Lower leg skin (tissue), 4 donors: ENCODE results near the gene MED12. TPM values are rescaled to one million over a fixed set of nuclear protein-coding genes. Genes with fewer than 3 reads are reported as not detected.

Experiments used
- DNase-seq, 2 donors: peaks; one replicate each; pipeline ENCODE4 v3.0.0-alpha.2; 2019; ENCODE audit warnings: low spot score in 2 of 2
- H3K4me3 ChIP-seq: fragments of 200-600 bp; sonication (generic); 2 replicates; pipeline ENCODE4 v1.5.1; 2017; ENCODE audit warnings: mild to moderate bottlenecking, low read depth; ENCODE audit not compliant: poor library complexity, severe bottlenecking
- POLR2A ChIP-seq, 2 donors: fragments of 450-650 bp; IDR thresholded peaks; one replicate each; pipeline ENCODE4 v1.6.1; 2016 to 2017; ENCODE audit warnings: antibody characterized with exemption in 2 of 2, mild to moderate bottlenecking in 1 of 2, moderate library complexity in 1 of 2
- WGBS, 2 donors: methylation state at CpG; one replicate each; pipeline ENCODE4 v1.1.5; 2018; 5-methylcytosine and 5-hydroxymethylcytosine counted together
- intact Hi-C: fragments of 100-400 bp; cut with DNase I; formaldehyde crosslinking; loops from one replicate; pipeline ENCODE4 v1.15.0; 2023; ENCODE audit warnings: low total_unique reads
- total RNA-seq, 4 donors: library from RNA; depleted of rRNA; stranded (reverse); fragments of >200 nt; gene quantifications; one replicate each; pipeline ENCODE4 v1.1.0, GENCODE V29; 2016
- TF ChIP-seq, protein P1 (sequence below), 3 donors: fragments of 450-650 bp; IDR thresholded peaks; one replicate each; pipeline ENCODE4 v1.5.1; 2016; ENCODE audit warnings: antibody characterized with exemption in 3 of 3, mild to moderate bottlenecking in 3 of 3, moderate library complexity in 2 of 3

Gene MED12
- total RNA-seq, 4 donors from 2014 or later: 27.3 to 42.9 (median 31.7) TPM

DNA sequence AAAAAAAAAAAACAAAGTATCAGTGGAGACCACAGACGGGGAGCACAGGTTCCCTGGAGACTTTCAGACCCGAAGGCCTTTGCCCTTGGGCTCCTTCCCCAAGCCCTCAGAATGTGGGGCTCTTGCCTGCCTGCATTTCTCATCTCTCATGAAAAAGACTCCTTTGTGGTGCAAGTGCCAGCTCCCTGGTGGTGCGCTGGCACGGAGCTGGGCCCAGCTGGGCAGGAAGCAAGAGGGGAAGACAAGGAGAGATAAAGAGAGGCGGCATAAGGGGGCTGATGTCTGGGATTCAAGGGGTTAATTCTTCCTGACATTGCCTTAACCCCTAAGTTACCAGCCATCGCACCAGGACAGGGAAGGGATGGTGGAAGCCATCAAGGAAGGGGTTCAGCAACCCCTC, 48.1 kb downstream of the MED12 start:
- whole genome bisulfite sequencing, 2 donors: 77 to 90% methylated on average over 6 of the region's 6 CpGs
- intact Hi-C loops: no loop called here
- DNase-seq: no peak
- H3K4me3 ChIP-seq: no peak overlapping the region
- TF ChIP-seq, protein P1, sequence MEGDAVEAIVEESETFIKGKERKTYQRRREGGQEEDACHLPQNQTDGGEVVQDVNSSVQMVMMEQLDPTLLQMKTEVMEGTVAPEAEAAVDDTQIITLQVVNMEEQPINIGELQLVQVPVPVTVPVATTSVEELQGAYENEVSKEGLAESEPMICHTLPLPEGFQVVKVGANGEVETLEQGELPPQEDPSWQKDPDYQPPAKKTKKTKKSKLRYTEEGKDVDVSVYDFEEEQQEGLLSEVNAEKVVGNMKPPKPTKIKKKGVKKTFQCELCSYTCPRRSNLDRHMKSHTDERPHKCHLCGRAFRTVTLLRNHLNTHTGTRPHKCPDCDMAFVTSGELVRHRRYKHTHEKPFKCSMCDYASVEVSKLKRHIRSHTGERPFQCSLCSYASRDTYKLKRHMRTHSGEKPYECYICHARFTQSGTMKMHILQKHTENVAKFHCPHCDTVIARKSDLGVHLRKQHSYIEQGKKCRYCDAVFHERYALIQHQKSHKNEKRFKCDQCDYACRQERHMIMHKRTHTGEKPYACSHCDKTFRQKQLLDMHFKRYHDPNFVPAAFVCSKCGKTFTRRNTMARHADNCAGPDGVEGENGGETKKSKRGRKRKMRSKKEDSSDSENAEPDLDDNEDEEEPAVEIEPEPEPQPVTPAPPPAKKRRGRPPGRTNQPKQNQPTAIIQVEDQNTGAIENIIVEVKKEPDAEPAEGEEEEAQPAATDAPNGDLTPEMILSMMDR (IDR thresholded peaks at IDR 0.05): no peak
- TF ChIP-seq POLR2A (IDR thresholded peaks at IDR 0.05): no peak

- TF ChIP-seq, protein P1 (IDR thresholded peaks at IDR 0.05): no peak
- no peak for TF ChIP-seq POLR2A (IDR thresholded peaks at IDR 0.05)
- DNase-seq: no peak
- H3K4me3 ChIP-seq: no peak overlapping the region
- intact Hi-C loops: no loop called here
- WGBS, 2 donors: 85 to 96% methylated on average over 11 to 17 of the region's 17 CpGs
These were observed 48.8 kb downstream of the MED12 start for GRCh38 chrX:71167031-71167781.

DNA sequence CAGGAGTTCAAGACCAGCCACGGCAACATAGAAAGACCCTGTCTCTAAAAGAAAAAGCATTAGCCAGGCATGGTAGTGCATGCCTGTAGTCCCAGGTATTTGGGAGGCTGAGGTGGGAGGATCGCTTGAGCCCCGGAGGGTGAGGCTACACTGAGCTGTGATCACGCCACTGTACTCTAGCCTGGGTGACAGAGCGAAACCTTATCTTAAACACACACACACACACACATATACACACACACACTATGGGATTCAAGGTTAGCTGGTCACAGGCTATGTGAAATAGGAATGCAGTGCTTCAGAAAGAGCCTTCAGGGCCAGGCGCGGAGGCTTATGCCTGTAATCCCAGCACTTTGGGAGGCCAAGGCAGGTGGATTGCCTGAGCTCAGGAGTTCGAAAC, 49.7 kb downstream of the MED12 start:
- no peak overlapping the region for H3K4me3 ChIP-seq
- intact Hi-C loops: no loop called here
- DNase-seq: no peak
- 93 to 98% methylated on average over 7 to 8 of the region's 8 CpGs for whole genome bisulfite sequencing, 2 donors
- no peak for TF ChIP-seq POLR2A (IDR thresholded peaks at IDR 0.05)
- TF ChIP-seq, protein P1 (IDR thresholded peaks at IDR 0.05): no peak

DNA sequence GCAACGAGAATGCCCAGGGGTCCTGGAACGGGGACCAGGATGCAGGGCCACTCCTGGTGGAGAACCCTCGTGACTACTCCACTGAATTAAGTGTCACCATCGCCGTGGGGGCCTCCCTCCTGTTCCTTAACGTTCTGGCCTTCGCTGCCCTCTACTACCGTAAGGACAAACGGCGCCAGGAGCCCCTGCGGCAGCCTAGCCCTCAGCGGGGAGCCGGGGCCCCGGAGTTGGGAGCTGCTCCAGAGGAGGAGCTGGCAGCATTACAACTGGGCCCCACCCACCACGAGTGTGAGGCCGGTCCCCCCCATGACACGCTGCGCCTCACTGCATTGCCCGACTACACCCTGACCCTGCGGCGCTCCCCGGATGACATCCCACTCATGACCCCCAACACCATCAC, 51.2 kb downstream of the MED12 start:
- TF ChIP-seq, protein P1 (IDR thresholded peaks at IDR 0.05): no peak
- no peak for TF ChIP-seq POLR2A (IDR thresholded peaks at IDR 0.05)
- intact Hi-C loops: no loop called here
- 86 to 90% methylated on average over 16 to 22 of the region's 22 CpGs for WGBS, 2 donors
- DNase-seq: no peak
- no peak overlapping the region for H3K4me3 ChIP-seq

DNA sequence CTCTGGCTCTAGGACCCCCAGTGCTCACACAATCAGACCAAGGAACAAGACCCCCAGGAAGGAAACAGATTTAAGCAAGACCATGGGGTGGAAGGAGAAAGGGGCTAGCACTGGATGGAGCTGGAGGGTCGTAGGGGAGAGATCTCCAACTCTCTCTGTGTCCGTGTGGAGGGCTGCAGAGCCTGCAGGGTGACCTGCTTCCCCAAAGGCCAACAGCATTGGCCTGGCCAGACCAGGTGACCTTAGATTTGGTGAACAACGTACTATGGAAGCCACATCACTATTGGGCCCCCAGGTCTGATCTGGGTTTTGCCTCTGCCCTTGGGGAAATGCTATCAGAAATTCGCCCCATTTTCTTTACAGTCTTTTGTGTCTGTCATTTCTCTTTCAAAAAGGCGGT, 52.3 kb downstream of the MED12 start:
- no peak for TF ChIP-seq POLR2A (IDR thresholded peaks at IDR 0.05)
- TF ChIP-seq, protein P1 (IDR thresholded peaks at IDR 0.05): no peak
- WGBS, 2 donors: 71 to 91% methylated on average over 5 of the region's 5 CpGs
- H3K4me3 ChIP-seq: no peak overlapping the region
- intact Hi-C loops: no loop called here
- no peak for DNase-seq
